ENCODE data around the gene ANKRD23. TPM values are rescaled to one million over a fixed set of nuclear protein-coding genes. Genes with fewer than 3 reads are reported as not detected.

ANKRD23 gene
- total RNA-seq, 1 donor from 2014 or later = 12.5 TPM

- no peak for TF ChIP-seq CTCF (IDR thresholded peaks at IDR 0.05; ENCODE audit: unreplicated experiment)
- Mint-ChIP-seq H3K27me3 (ENCODE audit: low read depth) (no peaks in the 10 kb centered on the region), H3K4me3 (no peak overlapping the region), H3K27ac (peak overlapping the region; percentile 86), H3K4me1 (peaks cover 55% of the 10 kb centered on the region), H3K36me3 (peaks cover 10% of the 10 kb centered on the region), H3K9me3 (no peaks in the 10 kb centered on the region)
- no peak for DNase-seq (ENCODE audit: low spot score in 2 of 2, unreplicated experiment in 2 of 2)
These were observed 20.6 kb downstream of the ANKRD23 start for GRCh38 chr2:96823198-96823597.

GRCh38 chr2:96822786-96823185, 21.0 kb downstream of the ANKRD23 start:
- no peak for TF ChIP-seq CTCF (IDR thresholded peaks at IDR 0.05; ENCODE audit: unreplicated experiment)
- H3K4me1 Mint-ChIP-seq = peaks cover 59% of the 10 kb centered on the region

GRCh38 chr2:96821113-96821675, 22.6 kb downstream of the ANKRD23 start:
- peaks cover 67% of the 10 kb centered on the region for H3K4me1 Mint-ChIP-seq
- no peaks in the 10 kb centered on the region for H3K27me3 Mint-ChIP-seq (ENCODE audit: low read depth)
- peak overlapping the region; percentile 1 for H3K27ac Mint-ChIP-seq
- H3K36me3 Mint-ChIP-seq = peaks cover 6% of the 10 kb centered on the region
- H3K4me3 Mint-ChIP-seq = no peak overlapping the region
- no peak for TF ChIP-seq CTCF (IDR thresholded peaks at IDR 0.05; ENCODE audit: unreplicated experiment)
- DNase-seq (ENCODE audit: low spot score in 2 of 2, unreplicated experiment in 2 of 2) = no peak
- no peaks in the 10 kb centered on the region for H3K9me3 Mint-ChIP-seq

More at GRCh38 chr2:96822786-96823185, 21.0 kb downstream of the ANKRD23 start:
- DNase-seq (ENCODE audit: low spot score in 2 of 2, unreplicated experiment in 2 of 2) = no peak
- no peaks in the 10 kb centered on the region for H3K9me3 Mint-ChIP-seq
- H3K4me3 Mint-ChIP-seq = no peak overlapping the region
- H3K27me3 Mint-ChIP-seq (ENCODE audit: low read depth) = no peaks in the 10 kb centered on the region
- H3K36me3 Mint-ChIP-seq = peaks cover 6% of the 10 kb centered on the region
- peak overlapping the region; percentile 86 for H3K27ac Mint-ChIP-seq

GRCh38 chr2:96819876-96820511, 23.8 kb downstream of the ANKRD23 start:
- TF ChIP-seq CTCF (IDR thresholded peaks at IDR 0.05; ENCODE audit: unreplicated experiment) = no peak
- Mint-ChIP-seq H3K36me3 (peaks cover 6% of the 10 kb centered on the region), H3K4me3 (no peak overlapping the region), H3K27me3 (ENCODE audit: low read depth) (no peaks in the 10 kb centered on the region), H3K27ac (no peak overlapping the region), H3K4me1 (peaks cover 74% of the 10 kb centered on the region), H3K9me3 (no peaks in the 10 kb centered on the region)
- DNase-seq (ENCODE audit: low spot score in 2 of 2, unreplicated experiment in 2 of 2) = no peak

GRCh38 chr2:96819128-96819875, 24.5 kb downstream of the ANKRD23 start:
- no peak for DNase-seq (ENCODE audit: low spot score in 2 of 2, unreplicated experiment in 2 of 2)
- Mint-ChIP-seq H3K9me3 (no peaks in the 10 kb centered on the region), H3K27me3 (ENCODE audit: low read depth) (no peaks in the 10 kb centered on the region), H3K36me3 (peaks cover 4% of the 10 kb centered on the region), H3K4me3 (no peak overlapping the region), H3K4me1 (peaks cover 70% of the 10 kb centered on the region), H3K27ac (no peak overlapping the region)
- TF ChIP-seq CTCF (IDR thresholded peaks at IDR 0.05; ENCODE audit: unreplicated experiment) = no peak

Data from mesothelial cell of epicardium (in vitro differentiated cells).